HL-60 (cell line): ENCODE results near the gene GPR157.

Experiments used
- GABPA ChIP-seq: IDR thresholded peaks from 2 replicates; pipeline ENCODE4 v1.6.1; 2012; ENCODE audit warnings: low read depth
- POLR2AphosphoS5 ChIP-seq: IDR thresholded peaks from 2 replicates; pipeline ENCODE4 v1.6.1; 2012; ENCODE audit warnings: low read depth
- SPI1 ChIP-seq: IDR thresholded peaks from 2 replicates; pipeline ENCODE4 v1.6.1; 2012; ENCODE audit warnings: low read depth, mild to moderate bottlenecking, borderline replicate concordance
- TF ChIP-seq, protein P1 (sequence below): IDR thresholded peaks from one replicate; pipeline ENCODE4 v1.5.1; 2011; ENCODE audit warnings: low read length, control low read depth, inconsistent platforms; ENCODE audit not compliant: insufficient read depth
- TF ChIP-seq, protein P2 (sequence below): IDR thresholded peaks from 2 replicates; pipeline ENCODE4 v1.6.1; 2012; ENCODE audit warnings: low read depth; ENCODE audit not compliant: insufficient replicate concordance

DNA sequence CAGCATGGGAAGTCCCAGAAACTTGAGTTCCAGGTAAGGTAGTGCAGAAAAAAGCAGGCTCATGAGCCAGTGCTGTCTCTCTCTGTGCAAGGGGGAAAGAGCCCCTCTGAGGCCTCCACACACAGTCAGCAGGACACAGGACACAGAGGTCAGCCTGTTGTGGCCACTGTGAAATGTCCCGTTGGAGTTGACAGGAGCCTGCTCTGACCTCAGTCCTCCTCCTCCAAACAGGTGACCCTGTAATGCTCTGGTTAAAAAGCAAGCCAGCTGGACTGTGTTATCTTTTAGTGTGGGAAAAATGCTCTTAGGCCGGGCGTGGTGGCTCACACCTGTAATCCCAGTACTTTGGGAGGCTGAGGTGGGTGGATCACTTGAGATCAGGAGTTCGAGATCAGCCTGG, 24.2 kb upstream of the GPR157 start:
- TF ChIP-seq, protein P1, sequence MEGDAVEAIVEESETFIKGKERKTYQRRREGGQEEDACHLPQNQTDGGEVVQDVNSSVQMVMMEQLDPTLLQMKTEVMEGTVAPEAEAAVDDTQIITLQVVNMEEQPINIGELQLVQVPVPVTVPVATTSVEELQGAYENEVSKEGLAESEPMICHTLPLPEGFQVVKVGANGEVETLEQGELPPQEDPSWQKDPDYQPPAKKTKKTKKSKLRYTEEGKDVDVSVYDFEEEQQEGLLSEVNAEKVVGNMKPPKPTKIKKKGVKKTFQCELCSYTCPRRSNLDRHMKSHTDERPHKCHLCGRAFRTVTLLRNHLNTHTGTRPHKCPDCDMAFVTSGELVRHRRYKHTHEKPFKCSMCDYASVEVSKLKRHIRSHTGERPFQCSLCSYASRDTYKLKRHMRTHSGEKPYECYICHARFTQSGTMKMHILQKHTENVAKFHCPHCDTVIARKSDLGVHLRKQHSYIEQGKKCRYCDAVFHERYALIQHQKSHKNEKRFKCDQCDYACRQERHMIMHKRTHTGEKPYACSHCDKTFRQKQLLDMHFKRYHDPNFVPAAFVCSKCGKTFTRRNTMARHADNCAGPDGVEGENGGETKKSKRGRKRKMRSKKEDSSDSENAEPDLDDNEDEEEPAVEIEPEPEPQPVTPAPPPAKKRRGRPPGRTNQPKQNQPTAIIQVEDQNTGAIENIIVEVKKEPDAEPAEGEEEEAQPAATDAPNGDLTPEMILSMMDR = no peak
- TF ChIP-seq POLR2AphosphoS5 (no peak), SPI1 (no peak), GABPA (no peak)
- TF ChIP-seq, protein P2, sequence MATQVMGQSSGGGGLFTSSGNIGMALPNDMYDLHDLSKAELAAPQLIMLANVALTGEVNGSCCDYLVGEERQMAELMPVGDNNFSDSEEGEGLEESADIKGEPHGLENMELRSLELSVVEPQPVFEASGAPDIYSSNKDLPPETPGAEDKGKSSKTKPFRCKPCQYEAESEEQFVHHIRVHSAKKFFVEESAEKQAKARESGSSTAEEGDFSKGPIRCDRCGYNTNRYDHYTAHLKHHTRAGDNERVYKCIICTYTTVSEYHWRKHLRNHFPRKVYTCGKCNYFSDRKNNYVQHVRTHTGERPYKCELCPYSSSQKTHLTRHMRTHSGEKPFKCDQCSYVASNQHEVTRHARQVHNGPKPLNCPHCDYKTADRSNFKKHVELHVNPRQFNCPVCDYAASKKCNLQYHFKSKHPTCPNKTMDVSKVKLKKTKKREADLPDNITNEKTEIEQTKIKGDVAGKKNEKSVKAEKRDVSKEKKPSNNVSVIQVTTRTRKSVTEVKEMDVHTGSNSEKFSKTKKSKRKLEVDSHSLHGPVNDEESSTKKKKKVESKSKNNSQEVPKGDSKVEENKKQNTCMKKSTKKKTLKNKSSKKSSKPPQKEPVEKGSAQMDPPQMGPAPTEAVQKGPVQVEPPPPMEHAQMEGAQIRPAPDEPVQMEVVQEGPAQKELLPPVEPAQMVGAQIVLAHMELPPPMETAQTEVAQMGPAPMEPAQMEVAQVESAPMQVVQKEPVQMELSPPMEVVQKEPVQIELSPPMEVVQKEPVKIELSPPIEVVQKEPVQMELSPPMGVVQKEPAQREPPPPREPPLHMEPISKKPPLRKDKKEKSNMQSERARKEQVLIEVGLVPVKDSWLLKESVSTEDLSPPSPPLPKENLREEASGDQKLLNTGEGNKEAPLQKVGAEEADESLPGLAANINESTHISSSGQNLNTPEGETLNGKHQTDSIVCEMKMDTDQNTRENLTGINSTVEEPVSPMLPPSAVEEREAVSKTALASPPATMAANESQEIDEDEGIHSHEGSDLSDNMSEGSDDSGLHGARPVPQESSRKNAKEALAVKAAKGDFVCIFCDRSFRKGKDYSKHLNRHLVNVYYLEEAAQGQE = no peak
